GM21825 (cell line): Measurements from ENCODE around the gene IGFBP1.
A peak's percentile ranks its signal among the peaks of the same experiment; 100 is the strongest.

Source experiments
- ATAC-seq: cut with Tn5 transposase; IDR thresholded peaks from one replicate; pipeline ENCODE4 v1.9.1; 2021; ENCODE audit warnings: mild to moderate bottlenecking, moderate library complexity; ENCODE audit not compliant: unreplicated experiment

IGFBP1 gene

DNA sequence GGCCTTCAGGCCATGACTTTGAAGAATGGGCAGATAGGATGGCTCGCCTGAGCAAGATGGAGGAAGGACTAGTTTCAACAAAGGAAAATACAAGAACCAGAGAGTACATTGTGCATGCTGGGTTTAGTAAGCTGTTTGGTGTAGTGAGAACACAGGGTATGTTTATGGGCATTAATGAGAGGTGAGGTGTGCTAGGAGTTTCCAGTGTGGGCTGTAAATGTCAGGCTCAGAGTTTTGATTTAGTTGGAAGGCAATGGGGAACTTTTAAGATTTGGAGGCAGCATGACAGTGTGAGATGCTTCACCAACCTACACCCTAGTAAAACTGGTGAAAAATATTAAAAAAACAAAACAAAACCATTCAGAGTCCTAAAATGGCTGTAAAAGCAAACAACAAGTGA is 13.3 kb downstream of the IGFBP1 start:
- no peak for ATAC-seq

DNA sequence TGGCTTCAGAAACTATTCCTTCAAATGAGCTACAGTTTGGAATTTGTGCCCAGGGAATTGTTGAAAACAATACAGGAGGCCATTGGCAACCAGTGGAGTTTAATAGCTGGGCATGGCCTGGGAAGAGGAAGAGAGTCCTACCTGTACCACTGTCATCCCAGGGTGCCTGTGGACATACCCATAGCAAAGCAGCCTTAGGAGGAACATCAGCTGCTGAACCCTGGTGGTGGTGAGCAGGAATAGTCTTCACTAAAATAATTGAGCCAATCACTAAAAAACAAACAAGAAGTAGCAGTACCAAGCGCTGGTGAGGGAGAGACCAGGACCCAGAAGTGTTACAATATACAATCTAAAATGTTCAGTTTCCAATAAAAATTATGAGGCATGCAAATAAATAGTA is 14.5 kb downstream of the IGFBP1 start:
- ATAC-seq, result no peak

DNA sequence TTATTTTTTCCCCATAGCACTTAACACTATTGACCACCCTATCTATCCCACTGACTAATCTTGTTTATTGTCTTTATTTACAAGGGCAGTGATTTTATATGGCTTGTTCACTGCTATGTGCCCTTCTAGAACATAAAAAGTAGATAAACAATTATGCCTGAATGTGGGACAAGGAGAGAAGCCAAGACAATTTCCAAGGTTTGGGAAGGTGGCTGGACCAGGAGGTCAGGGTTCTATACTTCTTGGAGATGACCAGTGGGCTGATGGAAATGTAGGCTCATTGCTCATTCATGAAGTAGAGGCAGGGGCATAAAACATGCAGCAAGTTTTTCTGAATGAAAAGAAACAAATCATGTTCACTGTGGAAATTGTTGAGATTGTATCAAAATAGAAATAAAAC is 21.3 kb downstream of the IGFBP1 start:
- ATAC-seq, result no peak

DNA sequence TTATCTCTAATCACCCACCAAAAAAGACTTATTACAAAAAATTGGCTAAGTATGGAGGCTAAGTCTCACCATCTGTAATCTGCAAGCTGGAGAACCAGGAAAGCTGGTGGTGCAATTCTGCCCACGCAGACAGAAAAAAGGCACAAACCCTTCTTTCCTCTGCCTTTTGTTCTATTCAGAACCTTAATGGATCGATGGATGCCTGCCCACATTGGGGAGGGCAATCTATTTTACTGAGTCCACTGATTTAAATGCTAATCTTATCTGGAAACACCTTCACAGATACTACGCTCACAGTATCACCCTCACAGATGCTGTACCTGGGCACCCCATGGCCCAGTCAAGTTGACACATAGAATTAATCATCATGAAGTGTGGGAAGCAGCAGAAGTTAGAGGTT is 22.6 kb downstream of the IGFBP1 start:
- no peak for ATAC-seq

DNA sequence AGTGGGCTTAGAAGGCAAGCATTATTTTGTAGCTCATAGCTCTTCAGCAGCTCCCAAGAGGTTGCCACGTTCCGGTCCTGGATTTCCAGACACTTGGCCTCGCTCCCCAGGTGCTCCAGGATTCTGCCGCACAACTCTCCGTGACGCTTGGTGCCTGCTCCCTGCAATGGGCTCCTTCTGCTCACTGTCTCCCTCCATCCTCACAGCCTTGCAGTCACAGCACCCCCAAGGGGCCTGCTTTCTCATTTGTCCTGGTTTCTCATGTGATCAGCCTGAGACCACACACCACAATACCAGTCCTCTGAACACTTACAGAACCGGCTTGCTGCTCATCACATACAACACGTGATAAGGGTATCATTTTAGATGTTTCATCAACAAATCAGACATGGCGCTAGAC is 23.0 kb downstream of the IGFBP1 start:
- ATAC-seq, result no peak

DNA sequence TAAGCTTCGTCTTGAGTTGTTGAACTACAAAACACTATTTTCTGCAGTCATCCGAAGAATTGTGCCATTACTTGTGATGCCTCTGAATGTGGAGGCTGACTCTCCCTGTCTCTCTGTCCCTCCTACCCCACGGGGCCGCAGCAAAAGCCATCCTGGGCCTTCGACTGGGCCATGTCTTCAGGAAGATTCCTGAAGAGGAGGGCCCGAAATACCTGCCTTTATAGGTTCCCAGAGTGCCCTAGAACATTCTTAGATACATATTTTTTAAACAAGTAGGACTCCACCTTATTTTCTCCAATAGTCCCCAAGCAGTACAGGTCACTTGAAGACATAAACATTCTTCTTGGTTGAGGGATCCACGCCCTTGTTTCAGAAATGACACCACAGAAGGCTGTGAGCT is 24.7 kb downstream of the IGFBP1 start:
- no peak for ATAC-seq

DNA sequence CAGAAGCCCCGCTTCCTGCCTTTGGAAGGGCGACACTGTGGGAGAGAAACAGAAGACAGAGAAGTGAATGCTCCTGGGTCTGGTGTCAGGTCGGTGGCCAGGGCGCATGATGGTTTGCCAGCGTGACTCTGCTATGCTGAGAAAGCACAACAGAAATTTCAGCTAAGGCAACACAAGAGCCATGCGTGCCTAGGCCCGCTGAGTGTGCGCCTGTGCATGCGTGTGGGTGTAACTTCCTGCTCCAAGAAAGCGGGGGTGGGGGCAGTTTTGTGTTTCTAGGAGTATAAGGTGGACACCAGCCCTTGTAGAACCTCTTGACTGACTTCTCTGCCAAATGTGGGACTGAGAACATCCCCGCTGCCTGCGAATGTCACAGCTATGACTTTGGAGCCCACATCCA is 26.6 kb downstream of the IGFBP1 start:
- no peak for ATAC-seq

DNA sequence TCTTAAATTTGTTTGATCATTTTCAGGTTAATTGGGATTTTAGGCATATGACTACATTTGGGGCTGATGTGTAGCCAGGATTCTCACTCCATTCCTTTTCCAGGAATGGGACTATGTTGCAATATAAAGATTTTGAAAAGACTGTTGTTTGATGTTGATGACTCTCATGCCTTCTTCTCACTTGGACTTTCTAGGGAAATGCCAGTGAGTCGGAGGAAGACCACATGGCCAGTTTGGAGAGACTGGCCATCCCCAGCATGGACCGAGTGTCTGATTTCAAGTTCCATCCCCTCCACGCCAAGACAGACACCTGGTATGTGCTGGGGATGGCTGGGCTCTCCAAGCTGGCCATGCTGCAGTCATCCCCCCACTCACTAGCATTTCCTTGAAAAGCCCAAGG is 27.3 kb downstream of the IGFBP1 start:
- no peak for ATAC-seq

DNA sequence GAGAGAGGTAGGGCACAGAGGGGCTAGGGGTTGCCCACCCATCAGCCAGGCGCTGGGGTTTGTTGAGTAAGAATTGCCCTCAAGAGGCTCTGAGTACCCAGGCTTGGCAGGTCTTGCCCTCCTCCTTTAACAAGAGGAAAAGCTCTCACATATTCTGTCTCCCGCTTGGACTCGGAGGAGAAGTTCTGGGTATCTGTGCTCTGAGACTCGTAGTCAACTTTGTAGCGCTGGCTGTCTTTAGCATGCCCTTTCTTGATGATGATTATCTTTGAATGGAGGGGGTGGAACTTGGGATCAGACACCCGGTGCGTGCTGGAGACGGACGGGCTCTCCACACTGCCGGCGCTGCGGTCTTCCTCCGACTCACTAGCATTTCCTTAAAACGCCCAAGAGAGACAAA is 28.8 kb downstream of the IGFBP1 start:
- no peak for ATAC-seq

DNA sequence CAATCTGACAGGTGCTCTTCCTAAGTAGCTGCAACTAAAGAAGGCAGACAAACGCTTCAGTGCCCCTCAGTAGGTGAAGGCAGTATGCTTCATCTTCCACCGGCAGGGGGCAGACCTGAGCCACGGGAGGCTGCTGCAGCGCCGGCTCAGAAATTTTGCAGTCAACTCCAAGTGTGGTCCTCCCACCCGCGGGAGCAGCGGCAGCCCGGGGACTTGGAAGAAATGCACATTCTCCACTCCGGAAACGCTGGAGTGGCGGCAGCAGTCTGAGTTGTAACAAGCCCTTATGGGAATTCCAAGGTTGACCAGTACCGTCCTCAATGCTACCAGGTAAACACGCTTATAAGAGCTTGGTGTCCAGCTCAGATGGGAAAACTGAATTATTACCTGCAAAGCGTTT is 29.4 kb downstream of the IGFBP1 start:
- ATAC-seq, result peak; percentile 74

DNA sequence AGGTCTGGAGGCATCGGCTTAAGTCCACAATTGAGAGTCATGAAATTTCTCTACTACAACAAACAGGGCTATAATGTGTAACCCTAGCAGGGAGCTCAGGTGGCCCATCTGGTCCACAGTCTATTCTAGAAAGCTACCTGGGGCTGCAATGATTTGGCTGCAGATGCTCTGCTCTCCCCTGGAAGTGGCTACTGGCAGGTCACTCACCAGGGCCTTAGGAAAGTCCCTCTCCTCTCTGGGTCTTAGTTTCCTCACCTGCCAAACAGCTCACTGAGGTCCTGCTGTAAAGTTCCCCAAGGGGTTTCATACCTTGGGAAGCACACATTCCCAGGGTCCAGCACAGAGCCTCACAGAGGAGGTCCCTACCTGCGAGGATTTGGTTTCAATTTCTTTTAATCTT is 30.3 kb downstream of the IGFBP1 start:
- ATAC-seq, result no peak

DNA sequence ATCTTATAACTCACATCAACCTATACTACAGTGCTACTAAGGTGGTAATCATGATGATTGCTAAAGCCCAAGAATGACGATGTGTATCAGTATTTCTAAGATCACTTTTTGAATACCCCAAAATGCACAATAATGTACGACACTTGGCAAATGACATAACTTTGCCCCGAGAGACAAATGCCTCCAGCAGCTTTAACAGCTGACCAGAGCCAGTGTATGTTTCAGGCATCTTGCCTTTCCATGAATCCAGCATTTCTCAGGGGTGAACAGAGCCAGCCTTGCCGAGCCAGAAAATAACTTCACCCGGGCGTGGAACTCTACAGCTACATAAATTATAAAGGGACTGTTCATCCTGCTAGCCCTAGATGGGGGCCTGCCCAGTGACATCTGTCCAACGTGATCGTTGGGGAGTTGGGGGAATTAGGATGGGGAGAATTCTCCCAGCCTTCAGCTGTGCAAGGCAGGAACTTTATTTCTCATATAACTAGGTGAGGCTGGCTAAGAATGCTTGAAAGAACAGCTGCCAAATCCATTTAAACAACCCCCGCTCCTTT is 31.0 kb downstream of the IGFBP1 start:
- no peak for ATAC-seq

DNA sequence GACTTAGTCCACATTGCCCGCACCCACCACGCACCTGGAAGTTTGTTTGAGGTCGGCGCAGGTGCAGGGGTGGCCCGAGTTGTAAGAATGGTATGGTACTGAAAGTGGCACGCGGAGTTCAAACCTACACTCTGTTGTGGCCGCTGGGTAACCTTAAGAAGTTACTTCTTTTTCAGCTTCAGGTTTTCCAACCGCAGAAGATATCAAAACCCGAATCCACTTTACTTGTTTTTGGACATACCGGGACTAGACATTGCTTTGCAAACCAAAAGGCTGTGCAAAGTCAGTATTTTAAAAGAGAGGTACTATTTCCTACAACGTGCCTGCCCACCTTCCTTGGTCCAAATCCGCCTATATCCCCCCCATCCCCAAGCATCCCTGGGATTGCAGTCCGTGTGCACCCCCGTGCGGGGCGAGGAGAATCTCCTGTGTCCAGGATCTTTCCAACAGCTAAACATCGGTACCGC is 31.7 kb downstream of the IGFBP1 start:
- no peak for ATAC-seq

DNA sequence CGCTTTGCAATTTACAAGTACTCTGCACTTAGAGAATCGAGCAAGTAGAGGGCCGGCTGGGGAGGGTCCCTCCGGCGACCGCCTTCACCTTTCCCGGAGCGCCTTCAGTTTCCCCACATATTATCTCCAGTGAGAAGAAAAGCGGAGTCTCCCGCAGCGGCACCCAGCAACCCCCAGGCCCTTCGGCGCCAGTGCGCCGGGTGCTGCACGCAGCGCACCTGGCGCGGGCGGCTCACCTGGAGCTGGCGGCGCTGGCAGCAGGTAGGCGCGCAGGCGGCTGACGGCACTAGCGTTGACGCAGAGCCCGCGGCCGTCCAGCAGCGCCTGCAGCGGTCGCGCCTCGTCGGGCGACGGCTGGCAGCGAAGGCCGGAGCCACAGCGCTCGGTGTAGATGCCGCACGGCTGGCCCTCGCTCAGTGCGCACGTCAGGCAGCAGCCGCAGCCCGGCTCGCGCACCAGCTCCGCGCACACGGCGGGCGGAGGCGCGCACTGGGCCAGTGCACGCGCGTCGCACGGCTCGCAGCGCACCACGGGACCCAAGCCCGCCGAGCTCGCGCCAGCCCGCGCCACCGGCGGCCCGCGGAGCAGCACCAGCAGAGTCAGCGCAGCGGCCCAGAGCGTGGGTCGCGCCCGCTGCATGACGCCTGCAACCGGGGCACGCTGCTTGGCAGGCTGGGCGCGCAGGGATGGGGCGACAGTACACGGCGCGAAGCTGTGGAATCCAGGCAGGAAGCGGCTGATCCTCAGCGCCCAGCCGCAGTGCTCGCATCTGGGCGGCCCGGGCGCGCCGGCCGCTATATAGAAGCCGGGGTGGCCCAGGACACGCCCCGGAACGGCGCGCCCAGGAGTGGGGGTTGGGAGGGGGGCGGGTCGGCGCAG is 32.5 kb downstream of the IGFBP1 start, which contains the start of gene IGFBP3:
Gene IGFBP3, minus strand, starts transcription at position 771 of the 879 bp plus-strand sequence. Its CDS starts 132 bp downstream, at position 639.
- no peak for ATAC-seq

DNA sequence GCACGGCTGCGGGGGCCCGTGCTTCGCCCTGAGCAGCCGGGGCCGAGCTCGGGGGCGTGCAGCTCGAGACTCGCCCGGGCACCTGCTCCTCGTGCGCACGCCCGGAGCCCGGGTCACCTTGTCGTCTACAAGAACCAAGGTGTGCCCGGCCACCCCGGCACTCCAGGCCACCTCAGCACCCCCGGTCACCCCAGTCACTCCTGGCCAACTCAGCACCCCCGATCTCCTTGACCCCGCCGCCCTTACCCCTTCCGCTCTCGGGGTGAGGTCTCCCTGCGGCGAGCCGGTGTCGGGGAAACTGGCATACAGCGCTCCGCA is 33.1 kb downstream of the IGFBP1 start:
- no peak for ATAC-seq

DNA sequence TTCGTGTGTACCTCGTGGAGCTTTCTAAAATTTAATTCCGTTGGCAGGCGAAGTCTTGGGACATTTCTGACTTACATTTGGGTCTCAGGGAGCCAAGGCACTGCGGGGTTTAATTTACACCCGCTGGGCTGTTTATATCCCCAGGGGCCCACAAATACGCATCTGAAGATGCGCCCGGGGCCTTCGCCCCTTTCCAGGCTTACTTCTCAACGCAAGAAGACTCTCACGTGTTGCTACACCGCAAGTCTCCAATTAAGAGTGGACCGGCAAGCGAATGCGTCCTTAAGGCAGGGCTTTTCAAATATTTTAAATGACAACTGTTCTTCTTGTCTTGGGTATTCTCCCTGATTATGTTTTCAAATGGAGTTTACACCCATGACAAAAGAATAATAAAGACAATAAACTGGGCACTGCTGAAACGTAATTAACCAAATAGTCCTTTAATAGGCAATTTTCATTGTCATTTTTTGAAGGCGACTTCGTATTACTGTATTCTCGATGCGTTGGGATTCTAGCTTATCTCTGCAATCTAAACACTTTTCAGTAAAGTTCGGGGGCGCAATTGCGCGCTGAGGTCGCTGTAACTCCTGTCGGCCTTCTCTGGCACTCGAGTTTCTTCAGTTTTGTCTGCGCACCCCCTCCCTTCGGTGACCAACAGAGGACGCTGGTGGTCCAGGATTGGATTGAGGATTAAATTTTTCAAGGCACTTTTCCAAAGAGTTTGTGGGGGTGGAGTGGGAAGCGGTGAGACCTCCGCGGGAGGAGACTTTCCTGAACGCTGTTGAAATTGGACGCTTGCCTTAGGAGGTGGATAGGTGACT is 33.6 kb downstream of the IGFBP1 start:
- ATAC-seq, result no peak

DNA sequence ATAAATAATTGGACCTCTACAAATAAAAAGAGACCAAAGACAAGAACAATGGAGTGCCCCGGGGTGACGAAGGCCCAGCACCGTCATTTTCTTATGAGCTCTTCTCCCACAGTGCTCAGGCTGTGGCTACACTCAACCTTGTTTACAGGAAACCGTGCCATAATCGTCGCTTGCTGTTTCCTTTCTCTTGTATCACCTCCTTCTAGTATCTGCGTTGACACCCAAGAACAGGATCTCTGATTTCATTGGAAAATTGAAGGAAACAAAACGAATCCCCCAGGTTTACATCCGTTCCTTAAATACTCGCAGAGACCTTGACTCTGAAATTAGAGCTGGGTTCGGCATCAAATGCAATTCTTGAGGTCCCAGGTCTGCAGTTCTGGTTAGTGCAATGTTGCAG is 34.5 kb downstream of the IGFBP1 start:
- no peak for ATAC-seq

DNA sequence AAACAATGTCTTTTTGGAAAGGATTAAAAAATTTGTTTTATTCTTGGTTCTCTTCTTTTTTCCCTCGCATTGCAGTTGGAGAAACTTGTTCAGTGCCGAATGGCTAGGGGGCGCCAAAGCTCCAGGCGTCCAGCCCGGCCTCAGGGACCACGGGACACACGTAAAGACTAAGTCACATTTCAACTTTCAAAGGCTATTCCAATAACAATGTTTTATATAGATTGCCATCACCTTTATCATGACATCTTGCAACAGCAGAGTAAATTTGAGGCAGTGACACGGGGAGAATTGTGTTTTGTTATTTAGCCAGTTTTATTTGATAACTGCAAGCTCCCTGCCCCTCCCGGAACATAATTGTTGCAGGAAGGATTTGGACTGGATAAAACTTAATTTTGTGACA is 35.0 kb downstream of the IGFBP1 start:
- ATAC-seq, result no peak

DNA sequence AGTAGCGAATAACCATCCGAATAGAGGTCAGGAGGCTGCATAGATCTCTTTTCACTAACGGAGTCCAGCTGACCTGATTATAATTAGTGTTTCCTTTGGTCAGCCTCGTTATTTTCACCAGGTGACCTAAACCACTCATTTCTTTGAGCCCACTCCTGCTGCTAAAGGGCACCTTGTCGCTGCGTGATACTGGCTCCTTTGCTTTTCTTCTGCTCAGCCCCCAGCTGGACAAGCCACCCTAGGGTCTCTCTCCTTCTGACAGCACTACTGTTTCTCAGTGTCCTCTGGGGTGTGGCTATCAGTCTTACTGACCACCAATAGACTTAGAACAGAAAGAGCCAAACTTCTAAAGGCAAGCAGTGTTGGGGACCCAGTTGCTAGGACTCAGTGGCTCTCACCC is 35.5 kb downstream of the IGFBP1 start:
- no peak for ATAC-seq

DNA sequence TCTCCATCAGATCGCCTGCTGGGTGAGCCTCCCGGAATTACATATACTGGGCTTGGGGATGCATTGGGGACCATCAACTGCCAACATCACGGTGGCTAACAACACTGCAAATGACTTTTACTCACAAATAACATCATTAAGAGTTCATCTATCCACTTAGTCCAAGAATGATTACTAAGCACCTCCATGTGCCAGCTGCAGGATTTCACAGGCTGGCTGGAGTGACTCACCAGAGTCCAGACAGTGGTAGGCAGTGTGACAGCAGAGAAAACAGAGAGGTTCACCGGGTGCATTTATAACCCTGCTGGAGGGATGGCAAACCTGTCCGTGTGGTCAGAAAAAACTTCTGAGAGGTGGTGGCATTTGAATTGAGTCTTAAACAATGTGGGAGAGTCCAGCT is 36.0 kb downstream of the IGFBP1 start:
- ATAC-seq, result no peak

DNA sequence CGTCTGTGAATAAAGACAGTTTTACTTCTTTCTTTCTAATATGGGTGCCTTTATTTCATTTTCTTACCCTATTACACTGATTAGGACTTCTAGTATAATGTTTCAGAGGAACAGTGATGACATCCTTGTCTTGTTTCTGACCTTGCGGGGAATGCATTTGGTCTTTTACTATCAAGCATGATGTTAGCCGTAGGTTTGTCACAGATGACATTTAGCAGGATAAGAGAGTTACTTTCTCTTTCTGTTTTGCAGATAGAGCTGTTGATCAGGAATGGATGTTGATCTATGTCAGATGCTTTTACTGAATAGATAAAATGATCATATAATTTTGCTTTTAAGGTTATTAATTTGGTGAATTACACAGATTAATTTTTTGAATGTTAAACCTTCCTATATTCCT is 39.4 kb downstream of the IGFBP1 start:
- ATAC-seq, result no peak

DNA sequence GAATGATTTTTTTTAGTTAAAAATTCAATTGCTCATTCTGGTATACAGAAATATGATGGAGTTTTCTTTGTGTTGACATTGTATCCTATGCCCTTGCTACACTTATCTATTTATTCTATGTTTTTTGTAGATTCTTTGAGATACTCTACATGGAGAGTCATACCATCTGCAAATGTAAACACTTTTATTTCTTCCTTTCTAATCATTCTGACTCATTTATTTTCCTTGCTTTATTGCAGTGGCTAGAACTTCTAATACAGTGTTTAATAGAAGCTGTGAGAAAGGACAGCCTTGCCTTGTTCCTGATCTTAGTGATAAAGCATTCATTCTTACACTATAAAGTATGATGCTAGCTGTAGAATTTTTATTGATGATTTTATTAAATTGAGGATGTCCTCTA is 42.7 kb downstream of the IGFBP1 start:
- ATAC-seq, result no peak
